A549 (cell line): ENCODE results near the gene NRXN3. TPM values are rescaled to one million over a fixed set of nuclear protein-coding genes. Genes with fewer than 3 reads are reported as not detected.

Experiments used
- ATAC-seq, 2 experiments: fragments of 200-7000 bp in 1 of 2; fragments of >200 bp in 1 of 2; cut with Nextera tagmentation in 1 of 2; cut with Tn5 transposase in 1 of 2; 3 replicates each; pipeline versions ENCODE4 v1.8.0 to v1.9.1; 2018 to 2020; ENCODE audit warnings: mild to moderate bottlenecking in 1 of 2, moderate library complexity in 1 of 2
- CTCF ChIA-PET: fragments of 300-600 bp; sonication (Branson Sonifier 250); formaldehyde crosslinking; extraction: SDS; loops from one replicate; lab custom pipeline; 2021; ENCODE audit warnings: antibody characterized with exemption, inconsistent platforms; lab: Yijun Ruan, JAX
- POLR2A ChIA-PET: fragments of 350-600 bp; formaldehyde crosslinking; extraction: SDS; loops from one replicate; lab custom pipeline; 2021; ENCODE audit warnings: antibody characterized with exemption, inconsistent platforms; lab: Yijun Ruan, JAX
- DNase-seq, 2 experiments: peaks; one replicate each; pipeline versions ENCODE4 v3.0.0 to v3.0.0-alpha.2; 2011 to 2016; ENCODE audit warnings: low read depth in 1 of 2, low spot score in 1 of 2
- FAIRE-seq: peaks from 2 replicates; lab custom pipeline; 2011; peaks lifted over from hg19 to GRCh38; lab: Jason Lieb, UNC
- H3K27ac ChIP-seq, 2 experiments: fragments of >200 bp; sonication (Bioruptor Twin); formaldehyde crosslinking; 3 replicates each; pipeline ENCODE4 v1.5.1; 2016 to 2017
- H3K4me1 ChIP-seq: fragments of >200 bp; sonication (Bioruptor Twin); formaldehyde crosslinking; 3 replicates; pipeline ENCODE4 v1.6.1; 2016
- H3K4me2 ChIP-seq: fragments of >200 bp; sonication (Bioruptor Twin); formaldehyde crosslinking; 3 replicates; pipeline ENCODE4 v1.6.1; 2016
- H3K4me3 ChIP-seq: fragments of >200 bp; sonication (Bioruptor Twin); formaldehyde crosslinking; 3 replicates; pipeline ENCODE4 v1.5.1; 2016
- H3K9me3 ChIP-seq: fragments of >200 bp; sonication (Bioruptor Twin); formaldehyde crosslinking; 3 replicates; pipeline ENCODE4 v1.6.1; 2016
- ATOH8 ChIP-seq: fragments of 250-450 bp; sonication (Bioruptor Pico); IDR thresholded peaks from 2 replicates; pipeline ENCODE4 v1.5.0; 2020; ENCODE audit warnings: low read depth, mild to moderate bottlenecking, moderate library complexity
- CBX8 ChIP-seq: fragments of 200-600 bp; sonication (generic); IDR thresholded peaks from 2 replicates; pipeline ENCODE4 v1.6.1; 2016
- EHF ChIP-seq: fragments of 250-450 bp; sonication (Bioruptor Pico); IDR thresholded peaks from 2 replicates; pipeline ENCODE4 v1.5.0; 2020; ENCODE audit warnings: mild to moderate bottlenecking
- EHMT2 ChIP-seq: fragments of 200-600 bp; sonication (generic); IDR thresholded peaks from 2 replicates; pipeline ENCODE4 v1.6.1; 2016; ENCODE audit warnings: antibody characterized with exemption, low read depth, mild to moderate bottlenecking, moderate library complexity
- HDAC2 ChIP-seq: fragments of 200-600 bp; sonication (generic); IDR thresholded peaks from 2 replicates; pipeline ENCODE4 v1.6.1; 2016
- HEYL ChIP-seq: fragments of 250-450 bp; sonication (Bioruptor Pico); IDR thresholded peaks from 2 replicates; pipeline ENCODE4 v1.8.0; 2021; ENCODE audit warnings: mild to moderate bottlenecking, moderate library complexity
- HMGXB4 ChIP-seq: fragments of 250-450 bp; sonication (Bioruptor Pico); IDR thresholded peaks from 2 replicates; pipeline ENCODE4 v1.5.0; 2021; ENCODE audit warnings: mild to moderate bottlenecking, moderate library complexity, borderline replicate concordance
- HOXA7 ChIP-seq: fragments of 250-450 bp; sonication (Bioruptor Pico); IDR thresholded peaks from 2 replicates; pipeline ENCODE4 v1.5.0; 2020; ENCODE audit warnings: mild to moderate bottlenecking, moderate library complexity
- HOXB13 ChIP-seq: fragments of 250-450 bp; sonication (Bioruptor Pico); IDR thresholded peaks from 2 replicates; pipeline ENCODE4 v1.5.0; 2020; ENCODE audit warnings: low read depth, mild to moderate bottlenecking, moderate library complexity
- JUN ChIP-seq, 2 experiments: fragments of >200 bp; sonication (Bioruptor Twin); formaldehyde crosslinking; IDR thresholded peaks; 2 replicates in 1 of 2; 3 replicates in 1 of 2; pipeline ENCODE4 v1.6.1; 2016 to 2017
- JUNB ChIP-seq: fragments of >200 bp; sonication (Bioruptor Twin); formaldehyde crosslinking; IDR thresholded peaks from 2 replicates; pipeline ENCODE4 v1.6.1; 2016
- KDM5A ChIP-seq: fragments of 200-600 bp; sonication (generic); IDR thresholded peaks from 2 replicates; pipeline ENCODE4 v1.6.1; 2016; ENCODE audit warnings: antibody characterized with exemption, mild to moderate bottlenecking
- MAFK ChIP-seq: fragments of 450-650 bp; IDR thresholded peaks from 2 replicates; pipeline ENCODE4 v1.6.1; 2014; ENCODE audit not compliant: partially characterized antibody
- MYC ChIP-seq: IDR thresholded peaks from 2 replicates; pipeline ENCODE4 v1.6.1; 2012; ENCODE audit warnings: mild to moderate bottlenecking, inconsistent platforms, low read length, improper control_type of control experiment, borderline replicate concordance
- NPAS2 ChIP-seq: fragments of 250-450 bp; sonication (Bioruptor Pico); IDR thresholded peaks from 2 replicates; pipeline ENCODE4 v1.8.0; 2022; ENCODE audit warnings: mild to moderate bottlenecking, moderate library complexity, borderline replicate concordance
- POLR2A ChIP-seq: IDR thresholded peaks from 2 replicates; pipeline ENCODE4 v1.6.1; 2012; ENCODE audit warnings: mild to moderate bottlenecking, low read length
- RFX5 ChIP-seq: fragments of 450-650 bp; IDR thresholded peaks from 2 replicates; pipeline ENCODE4 v1.7.1; 2014; ENCODE audit warnings: antibody characterized with exemption, mild to moderate bottlenecking, moderate library complexity
- RNF2 ChIP-seq: fragments of 200-600 bp; sonication (generic); IDR thresholded peaks from 2 replicates; pipeline ENCODE4 v1.6.1; 2016; ENCODE audit warnings: low read depth, mild to moderate bottlenecking, antibody characterized with exemption, moderate library complexity, borderline replicate concordance
- SREBF2 ChIP-seq: fragments of 450-650 bp; IDR thresholded peaks from 2 replicates; pipeline ENCODE4 v1.6.1; 2014; ENCODE audit warnings: mild to moderate bottlenecking, moderate library complexity
- TP53 ChIP-seq: fragments of 250-450 bp; sonication (Bioruptor Pico); IDR thresholded peaks from 2 replicates; pipeline ENCODE4 v1.5.0; 2021; ENCODE audit warnings: mild to moderate bottlenecking, moderate library complexity
- ZC3H11A ChIP-seq: fragments of 450-650 bp; IDR thresholded peaks from 2 replicates; pipeline ENCODE4 v1.6.1; 2014; ENCODE audit warnings: antibody characterized with exemption, mild to moderate bottlenecking
- ZNF302 ChIP-seq: fragments of 250-450 bp; sonication (Bioruptor Pico); IDR thresholded peaks from 2 replicates; pipeline ENCODE4 v1.9.0; 2021; ENCODE audit warnings: inconsistent platforms, mild to moderate bottlenecking, moderate library complexity
- ZSCAN20 ChIP-seq: fragments of 250-450 bp; sonication (Bioruptor Pico); IDR thresholded peaks from 2 replicates; pipeline ENCODE4 v1.8.0; 2022; ENCODE audit warnings: mild to moderate bottlenecking, moderate library complexity
- WGBS: methylation state at CpG from one replicate; pipeline ENCODE4 v1.1.6; 2017; ENCODE audit errors: missing lambda C conversion rate; 5-methylcytosine and 5-hydroxymethylcytosine counted together
- polyA plus RNA-seq, 4 experiments: library from polyadenylated mRNA; depleted of rRNA in 3 of 4; stranded (reverse); fragments of >200 nt; fragmentation: RNase III in 1 of 4; extraction: RNeasy Plus Mini Kit Qiagen cat#74134 plus additional on column Dnase treatment in 1 of 4; gene quantifications; 2 replicates in 3 of 4; 3 replicates in 1 of 4; pipeline ENCODE4 v1.2.3, GENCODE V29; 2011 to 2017
- TF ChIP-seq, protein P1 (sequence below): fragments of 150-350 bp; IDR thresholded peaks from 2 replicates; pipeline ENCODE4 v1.6.1; 2014; ENCODE audit warnings: low read depth, mild to moderate bottlenecking, low read length

NRXN3 gene
- polyA plus RNA-seq, 2 of the 4 experiments (the other 2 are of a cell fraction), result 0.62 to 2.3 TPM

GRCh38 chr14:78509516-78509915, 339.3 kb downstream of the NRXN3 start:
- TF ChIP-seq ZSCAN20 (CRISPR knock-in tag) (no peak), HEYL (CRISPR knock-in tag) (no peak), ATOH8 (CRISPR knock-in tag) (no peak), HDAC2 (no peak), CBX8 (no peak), TP53 (CRISPR knock-in tag) (no peak), ZC3H11A (no peak)
- TF ChIP-seq, protein P1, sequence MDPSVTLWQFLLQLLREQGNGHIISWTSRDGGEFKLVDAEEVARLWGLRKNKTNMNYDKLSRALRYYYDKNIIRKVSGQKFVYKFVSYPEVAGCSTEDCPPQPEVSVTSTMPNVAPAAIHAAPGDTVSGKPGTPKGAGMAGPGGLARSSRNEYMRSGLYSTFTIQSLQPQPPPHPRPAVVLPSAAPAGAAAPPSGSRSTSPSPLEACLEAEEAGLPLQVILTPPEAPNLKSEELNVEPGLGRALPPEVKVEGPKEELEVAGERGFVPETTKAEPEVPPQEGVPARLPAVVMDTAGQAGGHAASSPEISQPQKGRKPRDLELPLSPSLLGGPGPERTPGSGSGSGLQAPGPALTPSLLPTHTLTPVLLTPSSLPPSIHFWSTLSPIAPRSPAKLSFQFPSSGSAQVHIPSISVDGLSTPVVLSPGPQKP, result no peak
- FAIRE-seq (no peak), DNase-seq (no peak), ATAC-seq (no peak)
- H3K9me3 ChIP-seq, result no peaks in the 10 kb centered on the region
- POLR2A ChIA-PET, result no interaction called here
- H3K4me1 ChIP-seq, result no peaks in the 10 kb centered on the region
- no peak overlapping the region for H3K4me2 ChIP-seq
- no peak overlapping the region for H3K27ac ChIP-seq
- WGBS, result 58% methylated on average over 2 of the region's 2 CpGs
- CTCF ChIA-PET, result interaction anchor here (1.1 kb wide), 1 partner anchor 57 kb away, joined by 4 read pairs; no protein-coding TSS in a partner anchor
- no peak overlapping the region for H3K4me3 ChIP-seq

GRCh38 chr14:78512021-78512420, 341.8 kb downstream of the NRXN3 start:
- FAIRE-seq (no peak), ATAC-seq (no peak), DNase-seq (no peak)
- ChIA-PET POLR2A (no interaction called here), CTCF (interaction anchor here (0.7 to 1.2 kb wide), 3 partner anchors 10 to 84 kb away, joined by 3 read pairs; no protein-coding TSS in a partner anchor)
- H3K4me1 ChIP-seq, result no peaks in the 10 kb centered on the region
- 0% methylated on average over 2 of the region's 2 CpGs for WGBS
- H3K9me3 ChIP-seq, result no peaks in the 10 kb centered on the region
- no peak for TF ChIP-seq POLR2A
- TF ChIP-seq, protein P1, result no peak
- TF ChIP-seq EHMT2, result no peak
- TF ChIP-seq EHF (CRISPR knock-in tag), result no peak
- TF ChIP-seq HDAC2, result no peak
- TF ChIP-seq RFX5, result no peak
- no peak for TF ChIP-seq RNF2
- TF ChIP-seq NPAS2 (CRISPR knock-in tag), result no peak
- no peak for TF ChIP-seq ZNF302 (CRISPR knock-in tag)
- TF ChIP-seq HMGXB4 (CRISPR knock-in tag), result no peak
- TF ChIP-seq JUN (IDR thresholded peaks at IDR 0.05), result no peak
- no peak for TF ChIP-seq ATOH8 (CRISPR knock-in tag)
- TF ChIP-seq JUNB, result no peak
- no peak for TF ChIP-seq KDM5A
- TF ChIP-seq MAFK, result no peak
- TF ChIP-seq HOXA7 (CRISPR knock-in tag), result no peak
- no peak for TF ChIP-seq HOXB13 (CRISPR knock-in tag)
- TF ChIP-seq SREBF2, result no peak
- no peak for TF ChIP-seq MYC
- no peak overlapping the region for H3K27ac ChIP-seq
- H3K4me3 ChIP-seq, result no peak overlapping the region
- no peak overlapping the region for H3K4me2 ChIP-seq
